HG03558 (cell line): ENCODE results near the gene CLEC10A.
"Not testable (repeated sequence)": the region's sequence is repeated elsewhere in the genome, so short reads cannot be mapped to it uniquely, and the experiment has no call there.

ENCODE experiments used
- ATAC-seq: cut with Tn5 transposase; IDR thresholded peaks from one replicate; pipeline ENCODE4 v1.9.1; 2021; ENCODE audit warnings: moderate number of reproducible peaks; ENCODE audit not compliant: unreplicated experiment; ENCODE audit errors: extremely low read depth

Gene CLEC10A

DNA sequence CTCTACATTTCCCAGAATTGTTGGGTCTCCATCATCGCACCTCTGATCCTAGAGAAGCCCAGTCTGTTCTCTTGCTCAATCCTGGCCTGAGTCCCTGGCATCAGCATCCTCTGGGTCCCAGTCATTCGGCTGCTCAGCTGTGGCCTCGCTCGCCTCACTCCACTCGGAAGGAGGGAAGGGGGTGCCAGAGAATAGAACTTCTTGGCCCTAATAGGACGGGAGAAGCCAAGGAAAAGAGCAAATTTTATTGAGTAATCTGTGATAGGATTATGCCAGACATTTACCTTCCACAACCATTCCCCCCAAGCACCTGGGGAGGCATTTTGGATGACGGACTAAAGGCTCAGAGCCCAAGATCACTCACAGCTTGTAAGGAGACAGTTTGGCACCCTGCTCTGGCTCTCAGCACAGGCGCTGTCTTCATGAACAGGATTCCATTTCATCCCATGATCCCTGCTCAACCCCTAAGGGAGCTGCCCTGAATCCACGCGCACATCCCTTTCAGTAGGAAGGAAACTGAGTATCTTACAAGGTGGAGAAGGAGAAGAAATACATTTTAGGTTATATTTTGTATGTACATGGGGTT is 498 bp upstream of the CLEC10A start:
- ATAC-seq, result no peak

DNA sequence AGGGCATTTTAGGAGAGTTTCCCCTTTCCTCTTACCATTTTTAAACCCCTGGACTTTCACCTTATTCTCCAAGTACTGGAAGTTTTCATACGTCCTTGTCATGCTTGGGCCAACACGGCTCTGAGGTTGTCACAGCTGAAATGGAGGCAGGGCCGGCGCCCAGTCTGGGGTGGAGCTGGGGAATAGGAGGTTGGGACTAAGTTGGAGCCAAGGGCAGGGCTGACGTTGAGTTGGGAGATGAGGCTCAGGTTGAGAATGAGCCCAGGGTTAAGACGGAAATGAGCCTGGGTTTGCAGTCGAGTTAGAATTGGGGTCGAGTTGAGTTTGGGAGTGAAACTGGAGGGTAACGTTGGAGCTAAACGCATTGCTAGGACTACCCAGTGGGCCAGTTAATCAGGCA is 1.3 kb downstream of the CLEC10A start:
- no peak for ATAC-seq

DNA sequence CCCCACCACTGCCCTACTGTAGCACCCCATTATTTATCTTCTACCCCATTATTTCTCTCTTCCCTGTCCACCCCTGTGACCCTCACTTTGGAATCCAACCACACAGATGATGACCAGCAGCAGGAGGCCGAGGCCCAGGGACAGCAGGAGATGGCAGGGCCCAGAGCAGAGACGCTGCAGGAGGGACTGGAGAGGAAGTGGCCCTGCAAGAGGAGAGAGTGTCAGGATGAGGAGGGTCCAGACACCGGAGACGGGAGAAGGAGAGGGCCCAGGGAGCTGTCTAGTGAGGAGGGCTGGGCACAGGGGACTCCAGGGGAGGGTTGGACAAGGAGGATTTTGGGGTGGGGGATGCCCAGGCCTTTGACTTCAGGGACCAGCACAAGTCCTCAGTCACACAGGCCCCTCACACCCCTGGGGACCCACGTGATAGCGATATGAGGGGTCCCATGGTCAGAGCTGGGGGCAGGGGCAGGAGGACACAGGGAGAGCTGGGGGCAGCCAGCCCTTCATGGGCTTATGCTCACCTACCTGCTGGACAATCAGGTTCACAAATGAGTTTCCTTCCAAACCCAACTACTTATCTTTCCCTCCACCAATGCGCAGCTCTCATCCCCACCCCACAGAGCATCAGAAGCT is 2.0 kb downstream of the CLEC10A start:
- ATAC-seq, result no peak

DNA sequence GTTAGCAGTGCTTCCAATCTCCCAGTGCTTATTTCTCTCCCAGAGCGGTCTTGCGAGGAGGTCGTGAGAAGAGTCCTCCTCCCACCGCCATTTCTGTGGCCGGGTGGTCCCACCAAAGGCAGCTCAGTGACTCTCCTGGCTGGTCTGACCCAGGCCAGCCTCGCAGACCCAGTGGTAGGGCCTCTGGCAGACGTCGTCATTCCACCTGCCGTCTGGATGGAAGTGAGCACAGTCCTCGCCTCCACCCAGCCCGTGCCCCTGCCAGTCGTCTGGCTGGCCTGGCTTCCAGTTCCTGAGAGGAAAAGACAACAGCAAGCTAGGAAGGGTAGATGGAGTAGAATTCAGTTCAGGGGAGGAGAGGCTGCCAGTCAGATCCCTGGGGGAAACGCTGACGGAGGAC is 5.1 kb downstream of the CLEC10A start:
- ATAC-seq, result no peak

DNA sequence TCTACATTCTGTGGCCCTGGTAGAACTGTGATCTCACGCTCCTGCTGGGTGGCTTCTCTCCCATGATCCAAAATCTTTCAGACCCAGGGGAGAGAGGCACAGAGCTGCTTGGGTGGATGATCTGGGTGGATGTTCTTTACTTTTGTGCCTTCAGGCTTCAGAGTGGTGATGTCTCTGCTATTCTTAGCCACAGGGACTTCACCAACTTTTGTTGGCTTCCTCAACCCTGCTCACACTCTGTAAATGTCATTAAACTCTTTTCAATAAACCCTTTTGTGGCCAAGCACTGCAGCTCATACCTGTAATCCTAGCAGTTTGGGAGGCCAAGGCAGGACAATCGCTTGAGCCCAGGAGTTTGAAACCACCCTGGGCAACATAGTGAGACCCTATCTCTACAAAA is 7.6 kb downstream of the CLEC10A start:
- no peak for ATAC-seq

DNA sequence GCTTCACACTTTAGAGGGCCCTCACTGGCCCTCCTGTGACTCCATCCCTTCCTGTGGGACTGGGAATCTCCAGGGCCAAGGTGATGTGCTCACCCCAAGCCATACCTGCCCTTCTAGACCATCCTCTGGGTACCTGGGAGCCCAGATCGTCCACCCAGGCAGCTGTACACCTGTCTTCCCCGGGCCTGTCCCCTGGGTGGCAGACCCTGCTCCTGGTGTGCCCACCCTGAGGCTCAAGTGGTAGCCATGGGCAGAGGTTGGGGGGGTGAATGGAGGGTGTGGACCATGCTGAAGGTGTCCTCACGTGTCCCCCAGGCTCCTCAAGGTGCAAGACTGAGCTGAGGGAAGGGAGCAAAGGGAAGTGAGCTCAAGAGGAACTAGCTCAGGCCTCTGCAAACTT is 9.3 kb downstream of the CLEC10A start:
- ATAC-seq, result no peak

DNA sequence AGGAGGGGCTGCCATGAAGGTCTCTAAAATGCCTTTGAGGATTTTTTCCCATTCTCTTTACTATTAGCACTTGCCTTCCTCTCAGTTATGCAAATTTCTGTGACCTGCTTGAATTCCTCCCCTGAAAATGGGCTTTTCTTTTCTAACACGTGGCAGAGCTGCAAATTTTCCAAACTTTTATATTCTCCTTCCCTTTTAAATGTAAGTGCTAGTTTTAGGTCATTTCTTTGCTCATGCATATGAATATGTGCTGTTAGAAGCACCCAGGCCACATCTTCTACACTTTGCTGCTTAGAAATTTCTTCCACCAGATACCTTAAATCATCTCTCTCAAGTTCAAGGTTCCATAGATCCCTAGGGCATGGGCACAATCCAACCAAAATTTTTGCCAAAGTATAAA is 11.8 kb downstream of the CLEC10A start:
- no peak for ATAC-seq

DNA sequence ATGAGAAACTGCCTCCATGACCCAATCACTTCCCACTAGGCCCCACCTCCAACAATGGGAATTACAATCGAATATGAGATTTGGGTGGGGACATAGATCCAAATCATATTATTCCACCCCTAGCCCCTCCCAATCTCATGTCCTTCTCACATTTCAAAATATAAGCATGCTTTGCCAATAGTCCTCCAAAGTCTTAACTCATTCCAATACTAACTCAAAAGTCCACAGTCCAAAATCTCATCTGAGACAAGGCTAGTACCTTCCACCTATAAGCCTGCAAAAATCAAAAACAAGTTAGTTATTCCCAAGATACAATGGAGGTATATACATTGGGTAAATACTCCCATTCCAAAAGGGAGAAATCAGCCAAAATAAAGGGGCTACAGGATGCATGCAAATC is 12.9 kb downstream of the CLEC10A start:
- ATAC-seq, result no peak

DNA sequence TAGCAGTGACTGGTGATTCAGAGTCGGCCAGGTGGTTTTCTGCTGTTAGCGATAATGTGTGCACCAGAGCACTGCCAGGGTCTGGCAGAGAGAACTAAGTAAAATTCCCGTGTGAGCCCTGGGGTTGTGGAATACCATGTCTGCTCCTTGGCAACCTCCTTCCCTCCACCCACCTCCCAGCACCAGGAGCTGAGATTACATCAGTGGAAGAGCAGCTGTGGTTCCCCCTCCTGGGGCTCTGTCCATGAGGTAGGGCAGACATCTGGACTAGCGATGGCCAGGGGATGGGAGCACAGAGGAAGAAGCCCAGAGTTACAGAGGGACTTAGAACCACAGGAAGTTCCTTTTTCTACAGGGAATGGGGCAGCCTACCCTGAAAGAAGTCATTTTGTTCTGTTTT is 15.8 kb downstream of the CLEC10A start:
- ATAC-seq, result no peak

DNA sequence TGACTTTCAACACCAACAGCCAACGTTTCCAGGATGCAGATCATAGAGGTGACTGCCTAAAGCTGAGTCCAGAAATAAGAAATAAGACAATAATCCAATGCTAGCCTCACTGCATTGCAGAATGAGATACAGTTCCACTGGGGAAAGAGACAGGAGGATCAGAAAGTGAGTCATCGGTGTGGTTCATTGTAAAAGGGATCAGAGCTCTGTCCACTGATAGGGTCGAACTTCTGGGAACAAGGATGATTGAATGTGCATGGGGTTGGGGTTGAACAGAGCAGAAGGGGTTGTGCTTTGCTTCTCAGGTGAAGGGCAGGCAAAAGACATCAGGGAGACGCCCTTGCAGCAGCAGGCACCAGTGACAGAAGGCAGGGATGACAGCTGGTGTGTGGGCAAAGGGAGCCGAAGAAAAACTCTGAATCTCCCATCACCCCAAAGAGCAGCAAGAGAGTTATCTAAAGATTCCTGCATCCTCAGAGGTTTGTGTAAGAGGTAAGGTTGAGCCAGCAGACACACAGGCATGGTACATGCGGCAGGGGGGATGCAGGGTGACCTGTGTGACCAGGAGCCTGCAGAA is 16.4 kb downstream of the CLEC10A start:
- no peak for ATAC-seq

DNA sequence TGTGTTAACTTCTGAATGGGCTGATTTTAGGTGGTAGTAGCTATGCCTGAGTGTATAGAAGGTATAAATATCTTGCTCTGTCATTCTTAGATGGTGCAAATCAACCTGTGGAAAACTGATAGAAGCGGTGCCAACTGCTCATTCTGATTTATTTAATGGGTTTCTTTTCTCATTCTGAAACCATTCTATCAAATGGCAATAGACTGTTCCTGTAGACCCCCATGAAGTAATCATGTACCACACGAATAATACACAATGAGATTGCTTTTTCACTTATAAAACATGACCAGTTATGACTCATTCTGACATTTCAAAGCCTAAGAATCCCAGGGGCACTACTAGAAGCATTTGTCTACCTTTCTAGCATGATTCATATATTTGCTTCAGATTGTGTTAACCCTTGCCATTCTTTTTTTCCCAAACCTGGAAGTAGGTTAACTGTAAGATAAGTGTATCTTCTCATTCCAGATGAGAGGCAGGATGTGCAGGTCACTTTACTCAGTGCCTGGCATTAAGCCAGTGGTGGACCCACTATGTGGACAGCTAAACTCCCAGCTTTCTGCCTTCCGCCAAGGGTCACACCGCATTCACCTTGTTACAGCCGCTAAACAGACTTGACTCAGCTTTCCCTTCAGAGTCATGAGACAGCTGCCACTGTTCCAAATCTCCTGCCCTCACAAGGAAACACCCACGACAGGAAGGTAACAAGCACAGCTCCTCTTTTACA is 19.7 kb downstream of the CLEC10A start:
- no peak for ATAC-seq

DNA sequence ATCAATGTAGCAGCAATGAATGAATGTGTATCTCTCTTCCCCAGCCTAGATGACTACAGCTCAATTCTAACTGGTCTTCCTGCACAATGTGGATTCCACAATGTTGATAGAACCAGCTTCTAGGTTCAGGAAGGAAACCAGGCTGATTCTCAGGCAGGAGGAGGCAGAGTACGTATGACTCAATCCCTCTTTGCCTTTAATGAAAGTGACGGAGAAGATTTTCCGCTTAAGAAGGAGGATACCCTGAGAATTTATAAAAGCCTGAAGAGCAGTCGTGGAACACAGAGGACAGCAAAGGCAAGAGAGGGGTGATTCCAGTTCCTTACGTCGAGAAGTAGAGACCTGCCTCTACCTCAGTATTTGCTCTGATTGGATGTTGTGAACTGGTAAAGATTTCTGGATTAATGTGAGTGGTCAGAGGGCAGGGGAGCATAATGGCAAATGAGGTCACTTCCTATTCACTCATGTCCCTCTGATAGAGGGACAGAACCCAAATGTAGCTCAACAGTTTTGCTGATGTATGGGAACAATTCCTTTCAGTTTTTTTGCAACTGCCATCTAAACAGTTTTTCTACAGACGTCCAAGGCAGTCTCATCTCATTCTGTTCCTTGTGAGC is 21.1 kb downstream of the CLEC10A start:
- ATAC-seq, result no peak

DNA sequence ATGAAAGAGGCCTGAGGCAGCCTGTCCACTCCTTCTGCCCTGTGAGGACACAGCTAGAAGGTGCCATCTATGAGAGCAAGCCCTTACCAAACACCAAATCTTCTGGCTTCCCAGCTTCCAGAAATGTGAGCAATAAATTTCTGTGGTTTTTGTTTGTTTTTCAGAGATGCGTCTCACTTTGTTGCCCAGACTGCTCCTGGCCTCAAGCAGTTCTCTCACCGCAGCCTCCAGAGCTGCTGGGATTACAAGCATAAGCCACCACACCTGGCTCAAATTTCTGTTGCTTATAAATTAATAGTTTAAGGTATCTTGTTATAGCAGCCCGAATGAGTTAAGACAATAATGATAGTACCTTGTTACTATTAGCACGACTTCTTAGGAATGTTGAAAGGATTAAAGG is 23.7 kb downstream of the CLEC10A start:
- ATAC-seq, result no peak

DNA sequence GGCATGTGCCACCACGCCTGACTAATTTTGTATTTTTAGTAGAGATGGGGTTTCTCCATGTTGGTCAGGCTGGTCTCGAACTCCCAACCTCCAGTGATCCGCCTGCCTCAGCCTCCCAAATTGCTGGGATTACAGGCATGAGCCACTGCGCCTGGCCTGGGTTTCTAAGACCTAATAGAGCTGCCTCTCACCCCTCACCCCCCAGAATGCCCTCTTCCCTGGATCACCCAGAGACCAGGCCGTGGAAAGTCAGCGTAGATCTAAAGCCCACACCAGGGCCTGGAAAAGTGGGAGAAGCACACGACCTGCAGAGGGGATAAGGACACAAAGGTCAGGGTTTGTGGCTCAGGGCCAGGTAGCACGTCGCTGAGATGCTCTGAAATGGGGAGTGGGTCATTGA is 29.5 kb downstream of the CLEC10A start:
- ATAC-seq, result not testable (repeated sequence)

DNA sequence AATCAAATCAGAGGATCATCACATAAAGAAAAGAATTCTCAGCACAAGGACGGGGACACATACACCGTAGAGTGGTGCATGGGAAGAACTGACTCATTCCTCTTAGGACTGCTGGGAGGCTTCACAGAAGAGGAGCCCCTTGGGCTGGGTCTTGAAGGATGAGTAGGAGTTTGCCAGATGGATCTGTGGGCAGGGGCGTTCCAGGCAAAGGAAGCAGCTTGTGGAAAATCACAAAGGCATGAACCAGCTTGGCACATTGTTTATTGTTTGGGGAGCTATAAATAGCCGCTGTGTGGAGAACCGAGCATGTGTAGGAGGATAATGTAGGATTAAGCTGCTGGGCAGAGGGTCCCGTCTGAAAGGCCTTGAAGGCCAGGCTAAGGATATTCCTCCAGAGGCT is 31.1 kb downstream of the CLEC10A start:
- ATAC-seq, result no peak

DNA sequence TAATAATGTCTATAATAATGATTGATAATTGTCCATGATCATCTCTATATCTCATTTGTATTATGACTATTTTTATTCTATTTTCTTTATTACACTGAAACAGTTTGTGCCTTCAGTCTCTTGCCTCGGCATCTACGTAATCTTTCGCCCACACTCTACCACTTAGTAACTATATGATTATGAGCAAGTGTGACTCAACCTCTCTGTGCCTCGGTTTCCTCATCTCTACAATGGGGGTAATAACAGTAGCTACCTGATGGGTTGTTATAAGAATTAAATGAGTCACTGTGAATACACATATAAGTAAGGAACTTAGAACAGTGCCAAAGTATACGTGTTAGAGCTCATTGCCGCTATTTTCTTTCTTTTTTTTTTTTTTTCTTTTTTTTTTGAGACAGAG is 32.5 kb downstream of the CLEC10A start:
- no peak for ATAC-seq

DNA sequence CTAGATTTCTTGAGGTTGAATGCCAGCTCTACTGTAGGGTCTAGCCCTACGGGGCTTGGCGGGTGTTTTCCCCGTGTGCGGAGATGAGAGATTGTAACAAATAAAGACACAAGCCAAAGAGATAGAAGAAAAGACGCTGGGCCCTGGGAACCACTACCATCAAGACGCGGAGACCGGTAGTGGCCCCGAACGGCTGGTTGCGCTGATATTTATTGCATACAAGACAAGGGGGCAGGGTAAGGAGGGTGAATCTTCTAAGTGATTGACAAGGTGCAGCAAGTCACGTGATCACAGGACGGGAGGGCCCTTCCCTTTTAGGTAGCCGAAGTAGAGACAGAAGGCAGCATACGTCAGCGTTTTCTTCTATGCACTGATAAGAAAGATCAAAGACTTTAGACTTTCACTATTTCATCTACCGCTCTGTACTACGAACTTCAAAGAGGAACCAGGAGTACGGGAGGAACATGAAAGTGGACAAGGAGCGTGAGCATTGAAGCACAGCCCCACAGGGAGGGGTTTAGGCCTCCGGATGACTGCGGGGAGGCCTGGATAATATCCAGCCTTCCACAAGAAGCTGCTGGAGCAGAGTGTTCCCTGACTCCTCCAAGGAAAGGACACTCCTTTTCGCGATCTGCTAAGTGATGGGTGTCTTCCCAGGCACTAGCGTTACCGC is 33.2 kb downstream of the CLEC10A start:
- not testable (repeated sequence) for ATAC-seq

DNA sequence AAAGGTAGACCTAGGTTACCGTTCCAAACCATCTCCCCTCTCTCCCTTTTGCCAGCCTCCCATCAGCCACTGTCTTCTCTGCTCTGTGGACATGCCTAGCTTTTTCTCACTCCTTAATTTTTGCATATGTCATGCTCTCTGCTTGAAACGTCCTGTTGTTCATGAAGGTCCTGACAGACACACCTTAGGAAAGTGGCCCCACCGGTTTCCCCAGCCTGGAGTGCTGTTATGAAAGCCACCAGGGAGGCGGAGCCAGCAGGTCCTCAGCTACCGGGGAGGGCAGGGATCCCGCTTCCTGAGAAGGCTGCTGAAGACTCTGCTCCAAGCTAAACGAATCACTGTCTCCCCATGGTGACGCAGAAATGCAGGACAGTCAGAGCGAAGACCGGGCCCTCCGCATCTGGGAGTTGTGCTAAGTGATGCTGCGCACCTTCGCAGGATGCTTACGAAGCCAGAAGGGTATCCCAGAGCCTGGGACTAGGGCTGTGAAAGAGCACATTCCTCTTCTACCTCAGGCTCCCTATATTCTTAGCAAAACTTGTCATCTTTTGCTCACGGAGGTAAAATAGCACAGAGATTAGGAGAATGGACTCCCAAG is 33.8 kb downstream of the CLEC10A start:
- no peak for ATAC-seq

DNA sequence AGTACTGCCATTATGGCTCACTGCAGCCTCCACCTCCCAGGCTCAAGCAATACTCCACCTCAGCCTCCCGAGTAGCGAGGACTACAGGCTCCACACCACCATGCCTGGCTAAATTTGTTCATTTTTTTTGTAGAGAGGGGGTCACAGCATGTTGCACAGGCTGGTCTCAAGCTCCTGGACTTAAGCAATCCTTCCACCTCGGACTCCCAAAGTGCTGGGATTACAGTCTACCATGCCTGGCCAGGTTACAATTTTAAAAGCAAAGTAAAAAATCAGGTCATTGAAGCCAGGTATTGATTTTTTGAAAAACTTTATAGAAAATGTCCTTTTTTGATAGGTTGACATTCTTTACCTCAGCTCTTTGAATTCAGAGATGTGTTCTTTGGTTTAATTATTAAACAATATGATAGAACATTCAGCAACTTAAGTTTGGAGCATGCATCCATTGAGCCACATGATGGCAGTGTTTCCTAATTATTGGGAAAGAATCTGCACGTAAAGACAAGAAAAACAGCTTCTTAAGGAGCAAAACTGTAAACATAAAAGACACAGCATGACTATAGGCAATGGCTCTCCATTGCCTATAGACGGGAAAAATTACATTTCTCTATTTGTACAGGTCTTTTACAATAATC is 34.4 kb downstream of the CLEC10A start:
- ATAC-seq, result no peak
